Measurements from ENCODE around the gene NANOS3. TPM values are rescaled to one million over a fixed set of nuclear protein-coding genes. Genes with fewer than 3 reads are reported as not detected.
A peak's percentile ranks its signal among the peaks of the same experiment; 100 is the strongest.
"Not testable (repeated sequence)": the region's sequence is repeated elsewhere in the genome, so short reads cannot be mapped to it uniquely, and the experiment has no call there.

NANOS3 gene
- total RNA-seq, 1 donor: not detected

DNA sequence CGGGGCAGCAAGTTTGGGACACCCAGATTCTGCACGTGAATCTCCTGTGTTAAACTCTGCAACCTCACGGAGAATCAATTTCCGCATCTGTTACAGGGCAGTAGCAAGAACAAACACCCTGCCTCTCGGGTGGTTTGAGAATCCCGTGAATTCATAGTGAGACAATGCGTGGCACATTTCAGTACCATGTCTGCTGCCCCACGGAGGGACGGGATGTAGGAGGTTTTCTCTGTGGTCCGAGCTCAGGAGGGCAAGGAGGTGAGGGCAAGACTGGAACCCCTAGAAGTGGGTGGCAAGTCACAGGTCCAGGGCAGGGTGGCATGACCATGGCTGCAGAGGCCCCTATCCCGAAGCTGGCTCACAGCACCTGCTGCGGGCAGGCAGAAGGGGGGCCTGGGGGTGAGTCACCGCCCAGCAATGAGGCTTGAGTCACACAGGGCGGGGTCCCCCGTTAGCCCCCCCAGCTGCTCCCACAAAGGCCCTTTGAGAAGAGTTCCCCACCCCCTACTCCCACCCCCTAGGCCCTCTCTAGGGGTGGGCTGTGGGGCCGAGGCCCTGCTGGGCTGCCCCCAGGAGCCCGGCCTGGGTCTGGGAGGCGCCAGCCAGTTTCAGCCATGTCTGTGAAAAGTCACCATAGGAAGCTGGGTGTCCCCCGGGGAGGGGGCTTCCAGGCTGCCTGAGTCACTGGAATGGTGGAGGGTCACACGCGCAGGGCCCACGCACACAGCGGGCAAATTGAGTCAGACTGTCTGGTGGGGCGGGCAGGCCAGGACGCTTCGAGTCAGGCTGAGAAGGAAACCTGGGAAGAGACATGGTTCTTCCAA lies 25.8 kb upstream of the NANOS3 start:
- H3K27me3 ChIP-seq (ENCODE audit: insufficient read depth, low read length): no peaks in the 10 kb centered on the region
- no peaks in the 10 kb centered on the region for H3K9me3 ChIP-seq (ENCODE audit: low read depth, low read length)
- H3K4me1 ChIP-seq (ENCODE audit: insufficient read depth, low read length): peaks cover 56% of the 10 kb centered on the region
- peak overlapping the region; percentile 28 for H3K4me3 ChIP-seq (ENCODE audit: low read length)

DNA sequence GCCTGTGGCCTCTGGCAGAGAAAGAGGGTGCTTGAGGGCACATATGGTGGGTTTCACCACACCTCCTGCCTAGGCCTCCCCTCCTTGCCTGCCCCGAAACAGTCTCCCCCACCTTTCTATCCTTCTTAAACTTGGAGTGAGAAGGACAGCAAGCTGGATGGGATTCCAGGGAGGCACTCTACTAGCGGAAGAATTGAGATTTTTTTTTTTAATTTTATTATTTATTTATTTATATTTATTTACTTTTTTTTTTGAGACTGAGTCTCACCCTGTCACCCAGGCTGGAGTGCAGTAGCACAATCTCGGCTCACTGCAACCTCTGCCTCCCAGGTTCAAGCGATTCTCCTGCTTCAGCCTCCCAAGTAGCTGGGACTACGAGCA lies 25.2 kb upstream of the NANOS3 start:
- not testable (repeated sequence) for H3K27me3 ChIP-seq (ENCODE audit: insufficient read depth, low read length); H3K9me3 ChIP-seq (ENCODE audit: low read depth, low read length); H3K4me3 ChIP-seq (ENCODE audit: low read length)
- H3K4me1 ChIP-seq (ENCODE audit: insufficient read depth, low read length): peaks cover 50% of the 10 kb centered on the region

DNA sequence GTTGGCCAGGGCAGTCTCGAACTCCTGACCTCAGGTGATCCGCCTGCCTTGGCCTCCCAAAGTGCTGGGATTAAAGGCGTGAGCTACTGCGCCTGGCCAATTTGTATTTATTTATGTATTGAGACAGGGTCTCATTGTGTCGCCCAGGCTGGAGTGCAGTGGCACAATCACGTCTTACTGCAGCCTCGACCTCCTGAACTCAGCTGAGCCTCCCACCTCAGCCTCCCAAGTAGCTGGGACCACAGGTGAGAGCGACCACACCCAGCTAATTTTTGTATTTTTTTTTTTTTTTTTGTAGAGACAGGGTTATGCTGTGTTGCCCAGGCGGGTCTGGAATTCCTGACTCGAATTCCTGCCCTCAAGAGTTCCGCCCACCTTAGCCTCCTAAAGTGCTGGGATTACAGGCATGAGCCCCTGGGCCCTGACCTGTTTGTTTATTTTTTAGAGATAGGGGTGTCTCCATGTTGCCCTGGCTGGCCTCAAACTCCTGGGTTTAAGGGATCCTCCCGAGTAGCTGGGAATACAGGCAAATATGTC lies 24.7 kb upstream of the NANOS3 start:
- not testable (repeated sequence) for H3K4me3 ChIP-seq (ENCODE audit: low read length); H3K9me3 ChIP-seq (ENCODE audit: low read depth, low read length); H3K27me3 ChIP-seq (ENCODE audit: insufficient read depth, low read length)
- H3K4me1 ChIP-seq (ENCODE audit: insufficient read depth, low read length): peaks cover 45% of the 10 kb centered on the region

DNA sequence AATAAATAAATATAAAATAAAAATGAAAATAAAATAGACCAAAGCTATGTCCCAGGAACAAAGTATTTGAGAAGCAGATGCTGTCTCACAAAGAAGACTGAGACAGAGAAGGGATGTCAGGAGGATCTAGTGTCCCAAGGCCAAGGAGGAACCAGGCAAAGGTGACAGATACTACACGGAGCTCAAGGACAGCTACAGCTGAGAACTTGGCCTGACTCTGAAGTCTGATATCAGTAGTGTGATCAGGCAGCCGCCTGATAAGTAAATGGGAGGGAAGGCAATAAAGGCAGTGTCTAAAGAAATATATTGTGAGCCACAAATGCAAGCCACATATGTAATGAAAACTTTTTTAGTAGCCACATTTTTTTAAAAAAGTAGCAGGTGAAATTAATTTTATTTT lies 20.4 kb upstream of the NANOS3 start:
- peaks cover 9% of the 10 kb centered on the region for H3K4me1 ChIP-seq (ENCODE audit: insufficient read depth, low read length)

DNA sequence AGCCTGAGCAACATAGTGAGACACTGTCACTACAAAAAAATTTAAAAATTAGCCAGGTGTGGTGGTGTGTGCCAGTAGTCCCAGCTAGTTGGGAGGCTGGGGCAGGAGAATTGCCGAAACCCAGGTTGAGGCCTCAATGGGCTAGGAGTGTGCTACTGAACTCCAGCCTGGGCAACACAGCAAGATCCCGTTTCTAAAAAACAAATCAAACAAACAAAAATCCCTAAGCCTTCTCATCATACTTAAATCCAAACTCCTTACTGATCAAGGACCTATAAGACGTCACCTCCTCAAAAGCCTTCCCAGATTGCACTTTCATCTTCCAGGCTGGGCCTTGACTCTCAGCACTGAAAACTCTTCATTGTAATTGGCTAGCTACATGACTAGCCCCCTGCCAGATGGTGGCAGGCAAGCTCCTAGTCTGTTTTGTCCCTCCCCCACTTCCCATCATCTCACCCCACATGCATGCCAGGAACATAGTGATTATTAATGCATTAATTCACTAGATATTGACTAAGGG lies 17.5 kb upstream of the NANOS3 start:
- no peaks in the 10 kb centered on the region for H3K9me3 ChIP-seq (ENCODE audit: low read depth, low read length)
- peaks cover 8% of the 10 kb centered on the region for H3K27me3 ChIP-seq (ENCODE audit: insufficient read depth, low read length)
- H3K4me1 ChIP-seq (ENCODE audit: insufficient read depth, low read length): peaks cover 16% of the 10 kb centered on the region
- H3K4me3 ChIP-seq (ENCODE audit: low read length): no peak overlapping the region

More for the DNA sequence above, 20.4 kb upstream of the NANOS3 start:
- Histone ChIP-seq H3K4me3 (ENCODE audit: low read length) (no peak overlapping the region), H3K27me3 (ENCODE audit: insufficient read depth, low read length) (no peaks in the 10 kb centered on the region), H3K9me3 (ENCODE audit: low read depth, low read length) (no peaks in the 10 kb centered on the region)

DNA sequence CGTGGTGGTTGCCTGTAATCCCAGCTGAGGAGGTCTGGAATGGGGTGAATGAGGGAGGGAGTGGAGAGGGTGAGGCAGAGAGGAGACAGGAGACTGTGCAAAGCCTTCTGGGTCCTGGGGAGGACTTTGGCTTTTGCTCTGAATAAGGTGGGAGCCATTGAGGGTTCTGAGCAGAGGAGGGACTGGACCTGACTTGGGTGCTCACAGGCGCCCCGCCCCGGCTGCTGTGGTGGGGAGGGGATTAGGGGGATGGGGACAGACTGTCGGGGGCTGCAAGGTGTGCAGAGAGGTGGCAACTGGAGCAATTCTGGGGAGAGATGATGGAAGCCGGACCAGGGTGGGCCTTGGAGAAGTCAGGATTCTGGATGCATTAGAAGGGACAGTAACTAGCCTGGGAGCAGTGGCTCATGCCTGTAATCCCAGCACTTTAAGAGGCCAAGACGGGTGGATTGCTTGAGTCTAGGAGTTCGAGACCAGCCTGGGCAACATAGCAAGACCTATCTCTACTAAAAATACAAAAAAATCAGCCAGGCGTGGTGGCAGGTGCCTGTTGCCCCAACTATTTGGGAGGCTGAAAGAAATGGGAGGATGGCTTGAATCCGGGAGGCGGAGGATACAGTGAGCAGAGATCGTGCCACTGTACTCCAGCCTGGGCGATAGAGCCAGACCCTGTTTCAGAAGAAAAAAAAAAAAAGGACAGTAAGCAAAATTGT lies 16.1 kb upstream of the NANOS3 start:
- Histone ChIP-seq H3K4me1 (ENCODE audit: insufficient read depth, low read length) (peaks cover 16% of the 10 kb centered on the region), H3K9me3 (ENCODE audit: low read depth, low read length) (no peaks in the 10 kb centered on the region), H3K27me3 (ENCODE audit: insufficient read depth, low read length) (peaks cover 12% of the 10 kb centered on the region), H3K4me3 (ENCODE audit: low read length) (no peak overlapping the region)

DNA sequence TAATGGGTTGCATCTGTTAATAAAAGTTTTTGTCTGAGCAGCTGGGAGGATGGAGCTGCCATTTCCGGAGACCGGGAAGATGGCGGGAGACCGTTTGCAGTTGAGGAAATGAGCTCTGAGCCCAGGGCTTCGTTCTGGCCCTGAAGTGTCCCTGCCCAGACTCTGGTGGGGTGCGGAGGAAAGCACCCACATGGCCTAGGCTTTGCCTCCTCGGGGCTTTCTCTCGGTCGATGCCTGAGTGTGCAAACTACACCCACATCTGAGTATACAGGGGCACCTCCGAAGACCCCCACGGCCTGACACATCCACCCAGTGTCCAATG lies 15.6 kb upstream of the NANOS3 start:
- Histone ChIP-seq H3K4me3 (ENCODE audit: low read length) (peak overlapping the region; percentile 52), H3K9me3 (ENCODE audit: low read depth, low read length) (no peaks in the 10 kb centered on the region), H3K4me1 (ENCODE audit: insufficient read depth, low read length) (peaks cover 22% of the 10 kb centered on the region), H3K27me3 (ENCODE audit: insufficient read depth, low read length) (peaks cover 16% of the 10 kb centered on the region)

DNA sequence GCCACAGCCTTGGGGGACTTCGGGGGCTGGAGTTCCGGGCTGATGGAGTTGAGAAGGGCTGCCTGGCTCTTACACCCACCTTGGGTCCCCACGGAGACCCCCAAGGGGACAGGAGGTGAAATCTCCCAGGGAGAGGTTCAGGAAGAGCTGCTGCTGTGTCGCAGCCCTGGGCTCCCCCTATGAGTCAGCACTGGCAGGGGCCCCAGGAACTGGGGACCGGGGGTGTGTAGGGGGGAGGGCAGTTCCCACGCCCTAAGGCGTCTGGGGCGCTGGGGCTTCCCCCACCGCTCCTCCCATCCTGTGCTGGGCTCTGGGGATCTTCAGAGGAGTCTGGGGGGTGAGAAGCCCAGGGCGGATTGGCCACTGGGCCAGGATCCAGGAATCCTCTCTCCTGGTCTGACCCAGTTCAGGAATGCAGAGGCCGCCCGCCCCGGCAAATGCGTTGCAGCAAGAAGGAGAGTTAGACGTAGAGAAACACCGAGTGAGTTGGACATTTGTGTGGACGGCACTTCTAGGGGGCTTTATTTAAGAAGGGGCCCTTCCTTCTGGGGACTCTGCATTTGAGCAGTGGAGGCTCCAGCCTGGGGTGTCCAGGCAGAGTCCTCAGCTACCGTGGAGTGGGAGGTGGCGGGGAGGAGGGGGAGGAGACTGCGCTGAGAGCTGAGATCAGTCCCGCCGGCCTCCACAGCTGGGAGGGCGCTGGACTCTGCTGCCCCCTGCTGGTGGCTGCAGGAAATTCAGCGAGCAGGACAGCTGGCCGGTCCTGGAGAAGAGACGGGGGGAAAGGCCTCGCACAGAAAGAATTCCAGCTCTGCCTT lies 15.0 kb upstream of the NANOS3 start:
- peak overlapping the region; percentile 52 for H3K4me3 ChIP-seq (ENCODE audit: low read length)
- peaks cover 23% of the 10 kb centered on the region for H3K4me1 ChIP-seq (ENCODE audit: insufficient read depth, low read length)
- no peaks in the 10 kb centered on the region for H3K9me3 ChIP-seq (ENCODE audit: low read depth, low read length)
- peaks cover 20% of the 10 kb centered on the region for H3K27me3 ChIP-seq (ENCODE audit: insufficient read depth, low read length)

DNA sequence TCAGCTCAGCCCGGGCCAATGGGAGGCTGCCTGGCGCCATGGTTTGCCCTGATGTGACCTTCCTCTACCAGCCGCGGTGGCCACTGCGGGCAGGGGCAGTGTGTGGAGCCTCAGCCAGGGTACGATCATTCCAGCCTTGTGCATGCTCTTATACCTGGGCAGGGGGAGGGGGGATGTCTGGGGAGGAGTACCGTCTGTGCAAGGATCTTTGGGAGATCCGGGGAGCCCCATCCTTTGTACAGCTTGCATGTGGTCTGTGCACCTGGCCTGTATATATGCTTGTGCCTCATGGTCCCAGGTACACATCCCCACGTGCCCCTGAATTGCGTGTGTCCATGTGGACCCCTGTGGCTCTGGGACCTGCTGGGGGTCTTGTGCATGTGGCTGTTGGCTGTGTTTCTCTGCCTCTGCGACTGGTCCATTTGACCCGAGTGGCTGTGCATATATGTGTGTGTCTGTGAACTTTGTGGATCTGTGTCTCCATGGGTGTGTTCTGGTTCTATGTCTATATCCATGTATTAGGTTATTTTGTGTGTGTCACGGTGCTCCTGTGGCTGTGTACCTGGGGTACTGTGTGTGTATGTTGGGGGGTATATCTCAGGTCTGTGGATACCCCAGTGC lies 12.8 kb upstream of the NANOS3 start:
- H3K4me3 ChIP-seq (ENCODE audit: low read length): no peak overlapping the region
- H3K27me3 ChIP-seq (ENCODE audit: insufficient read depth, low read length): peaks cover 23% of the 10 kb centered on the region
- no peaks in the 10 kb centered on the region for H3K9me3 ChIP-seq (ENCODE audit: low read depth, low read length)
- peaks cover 23% of the 10 kb centered on the region for H3K4me1 ChIP-seq (ENCODE audit: insufficient read depth, low read length)

DNA sequence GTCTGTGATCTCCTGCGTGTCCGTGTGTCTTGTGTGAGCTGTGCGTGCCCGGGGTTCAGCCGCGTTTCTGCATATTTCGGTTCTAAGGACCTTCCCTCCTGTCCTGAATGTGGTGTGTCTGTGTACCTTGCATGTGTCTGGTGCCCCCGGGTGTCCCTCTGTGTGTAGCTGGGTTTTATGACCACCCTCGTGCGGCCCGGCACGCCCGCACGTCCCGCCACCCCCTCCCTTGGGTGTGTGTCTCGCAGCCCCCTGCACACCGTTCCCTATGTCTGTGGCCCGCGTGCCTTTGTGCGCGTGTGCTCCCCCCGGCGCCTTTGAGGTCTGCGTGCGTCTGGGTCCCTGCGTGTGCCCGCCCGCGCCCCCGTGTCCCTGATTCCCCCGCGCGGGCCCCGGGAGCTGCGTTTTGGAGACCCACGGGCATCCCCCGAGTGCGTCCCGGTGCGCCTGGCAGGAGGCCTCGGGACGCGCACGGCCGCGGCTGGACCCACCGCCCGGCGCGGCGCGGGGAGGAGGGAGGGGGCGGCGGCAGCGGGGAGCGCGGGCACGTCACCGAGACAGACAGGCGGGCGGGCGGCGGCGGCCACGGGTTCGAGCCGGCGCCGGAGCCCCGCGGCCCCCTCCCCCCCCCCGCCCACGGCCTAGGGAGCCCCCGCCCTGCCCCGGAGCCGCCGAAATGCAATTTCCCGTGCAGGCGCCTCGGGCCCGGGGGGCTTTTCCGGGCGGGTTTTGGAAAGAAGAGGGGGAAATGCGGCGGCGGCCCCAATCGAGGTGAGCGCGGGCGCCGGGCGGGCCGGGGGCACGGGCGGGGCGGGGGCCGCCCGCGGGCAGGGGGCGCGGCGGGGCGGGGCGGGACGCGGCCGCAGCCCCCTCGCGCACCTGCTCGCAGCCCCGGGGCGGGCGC lies 12.0 kb upstream of the NANOS3 start:
- Histone ChIP-seq H3K4me3 (ENCODE audit: low read length) (no peak overlapping the region), H3K9me3 (ENCODE audit: low read depth, low read length) (no peaks in the 10 kb centered on the region), H3K27me3 (ENCODE audit: insufficient read depth, low read length) (peaks cover 23% of the 10 kb centered on the region), H3K4me1 (ENCODE audit: insufficient read depth, low read length) (peaks cover 23% of the 10 kb centered on the region)

DNA sequence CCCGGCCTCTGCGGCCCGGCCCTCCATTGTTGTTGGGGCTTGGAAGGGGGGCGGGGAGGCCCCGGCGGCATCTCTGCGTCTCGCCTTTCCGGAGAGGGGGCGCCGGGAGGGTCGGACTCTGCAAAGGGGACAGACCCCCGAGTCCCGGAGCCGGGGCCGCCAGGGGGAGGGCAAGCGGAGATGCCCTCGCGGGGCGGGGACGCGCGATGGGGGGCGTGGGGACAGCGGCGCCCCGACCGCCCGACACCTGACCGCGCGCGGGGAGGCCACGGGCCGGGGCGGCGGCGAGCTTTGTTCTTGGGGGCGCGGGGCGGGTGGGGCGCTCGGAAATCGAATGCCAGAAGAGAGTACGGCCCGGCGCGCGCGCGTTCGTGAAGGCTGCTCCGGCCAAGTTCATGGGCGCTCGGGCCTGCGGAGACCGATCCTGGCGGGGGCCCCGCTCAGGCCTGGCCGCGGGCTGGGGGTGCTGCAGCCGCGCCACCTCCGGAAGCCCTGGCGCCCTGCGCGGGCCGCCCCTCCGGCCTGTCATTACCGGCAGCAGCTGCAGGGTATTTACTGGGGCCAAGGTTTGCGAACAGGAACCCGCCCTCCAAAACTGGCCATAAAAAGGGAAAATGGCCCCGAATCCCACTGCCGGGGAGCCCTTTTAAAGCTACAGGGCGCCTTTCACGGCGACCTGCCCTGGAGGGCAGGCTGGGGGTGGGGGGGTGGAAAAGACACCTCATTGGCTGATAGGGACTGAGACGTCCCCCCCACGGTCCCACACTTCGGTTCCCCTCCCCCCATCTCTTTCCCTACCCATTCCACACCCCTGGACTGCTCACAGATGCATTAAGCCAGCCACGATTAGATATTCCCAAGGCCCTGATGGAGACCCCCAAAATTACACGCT lies 11.1 kb upstream of the NANOS3 start:
- Histone ChIP-seq H3K9me3 (ENCODE audit: low read depth, low read length) (no peaks in the 10 kb centered on the region), H3K4me3 (ENCODE audit: low read length) (peak overlapping the region; percentile 18), H3K27me3 (ENCODE audit: insufficient read depth, low read length) (peaks cover 23% of the 10 kb centered on the region), H3K4me1 (ENCODE audit: insufficient read depth, low read length) (peaks cover 23% of the 10 kb centered on the region)

DNA sequence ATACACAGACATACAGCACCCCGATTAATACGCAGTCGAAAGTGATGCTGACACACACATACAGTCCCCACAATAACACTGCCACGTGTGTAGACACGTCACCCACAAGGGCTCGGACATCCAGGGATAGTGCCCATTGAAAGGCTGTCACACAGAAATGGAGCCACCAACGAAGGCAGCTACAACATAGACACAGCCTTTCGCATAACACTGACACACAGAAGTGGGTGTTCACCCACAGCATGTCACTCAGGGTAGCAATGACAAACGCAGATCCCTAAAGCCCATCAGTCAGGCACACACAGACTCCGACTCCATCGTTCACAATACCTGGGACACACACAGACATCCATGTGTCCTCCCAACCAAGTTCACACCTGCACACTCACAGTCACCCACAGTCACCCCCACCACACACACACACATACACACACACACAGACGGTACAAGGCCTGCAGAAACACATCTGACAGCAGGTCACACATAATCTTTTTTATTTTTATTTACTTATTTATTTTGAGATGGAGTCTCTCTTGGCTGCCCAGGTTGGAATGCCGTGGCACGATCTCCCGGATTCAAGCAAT lies 10.4 kb upstream of the NANOS3 start:
- Histone ChIP-seq H3K9me3 (ENCODE audit: low read depth, low read length) (no peaks in the 10 kb centered on the region), H3K4me3 (ENCODE audit: low read length) (no peak overlapping the region), H3K4me1 (ENCODE audit: insufficient read depth, low read length) (peaks cover 16% of the 10 kb centered on the region), H3K27me3 (ENCODE audit: insufficient read depth, low read length) (peaks cover 23% of the 10 kb centered on the region)

DNA sequence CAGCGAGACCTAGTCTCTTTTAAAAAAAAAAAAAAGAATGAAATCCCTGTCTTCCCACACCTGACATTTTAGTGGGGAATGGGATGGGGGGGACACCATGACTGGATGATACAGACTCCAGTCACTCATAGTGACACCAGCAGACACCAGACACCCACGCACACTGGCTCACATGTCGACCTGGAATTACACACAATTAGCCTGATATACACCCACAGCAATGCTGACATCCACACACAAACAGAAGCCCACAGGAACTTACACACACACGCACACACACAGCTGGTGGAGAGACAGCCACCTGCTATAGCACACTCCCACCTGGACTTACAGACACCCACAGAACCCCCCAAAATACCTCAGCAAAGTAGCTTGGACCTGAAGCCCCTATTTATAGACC lies 8.3 kb upstream of the NANOS3 start:
- H3K27me3 ChIP-seq (ENCODE audit: insufficient read depth, low read length): peaks cover 26% of the 10 kb centered on the region

More for the DNA sequence above, 8.3 kb upstream of the NANOS3 start:
- H3K4me1 ChIP-seq (ENCODE audit: insufficient read depth, low read length): peaks cover 13% of the 10 kb centered on the region
- H3K4me3 ChIP-seq (ENCODE audit: low read length): no peak overlapping the region
- no peaks in the 10 kb centered on the region for H3K9me3 ChIP-seq (ENCODE audit: low read depth, low read length)

Measured in mononuclear cell (primary cell).